Measurements from ENCODE around the gene LRMDA.

The LRMDA gene

DNA sequence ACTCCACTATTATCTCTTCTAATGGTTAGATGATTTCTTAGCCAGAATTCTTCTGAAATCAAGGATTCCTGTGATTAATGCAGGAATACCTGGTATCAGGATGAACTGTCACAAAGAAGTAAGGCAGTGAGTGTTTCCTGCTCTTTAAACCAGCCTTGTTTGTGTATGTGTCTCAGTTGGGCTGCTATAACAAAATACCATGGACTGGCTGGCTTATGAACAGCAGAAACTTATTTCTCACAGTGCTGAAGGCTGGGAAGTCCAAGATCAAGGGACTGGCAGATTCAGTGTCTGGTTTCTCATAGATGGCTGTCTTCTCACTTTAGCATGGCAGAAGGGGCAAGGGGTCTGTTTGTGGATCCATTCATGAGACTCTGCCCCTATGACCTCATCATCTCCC lies 42.7 kb downstream of the LRMDA start:
- no peak for TF ChIP-seq CTCF (conservative IDR thresholded peaks at IDR 0.05; ENCODE audit: low read depth, low read length)
- no peak overlapping the region for H3K4me3 ChIP-seq (ENCODE audit: low read depth, low read length)
- DNase-seq (ENCODE audit: low read depth), result no peak

DNA sequence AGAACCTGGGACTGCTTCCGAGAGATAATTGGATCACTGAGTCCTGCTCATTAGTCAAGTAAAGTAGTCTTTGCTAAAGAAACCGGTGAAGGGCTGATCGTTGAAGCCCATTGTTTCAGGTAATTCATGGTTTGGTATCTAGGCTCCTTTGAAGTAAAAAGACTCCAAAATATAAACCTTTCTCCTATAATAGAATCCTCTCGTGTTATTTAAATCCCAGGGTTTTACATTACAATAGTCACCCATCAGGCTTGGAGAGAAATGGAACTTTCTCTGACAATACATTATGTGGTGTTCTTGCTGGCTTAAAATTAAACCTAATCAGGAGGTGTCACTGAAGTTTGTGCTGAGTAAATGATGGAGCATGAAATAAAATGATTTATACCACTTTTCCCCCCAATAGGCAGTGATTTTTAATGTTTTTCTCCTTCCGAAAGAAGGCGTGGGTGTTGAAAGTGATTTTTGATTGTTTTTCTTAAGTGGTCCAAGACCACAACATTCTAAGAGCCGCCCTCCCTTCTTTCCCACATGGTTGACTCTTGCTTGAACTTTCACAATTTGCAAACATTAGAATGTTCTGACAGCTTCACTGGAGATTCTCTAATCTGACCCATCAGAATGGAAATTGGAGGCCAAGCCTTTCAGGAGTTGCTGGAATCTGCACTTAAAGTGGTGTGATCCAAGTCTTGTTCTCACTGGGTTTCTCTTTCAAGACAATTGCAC lies 44.2 kb downstream of the LRMDA start:
- no peak overlapping the region for H3K4me3 ChIP-seq (ENCODE audit: low read depth, low read length)
- peak; percentile 68 for DNase-seq (ENCODE audit: low read depth)
- no peak for TF ChIP-seq CTCF (conservative IDR thresholded peaks at IDR 0.05; ENCODE audit: low read depth, low read length)

- DNase-seq (ENCODE audit: low read depth), result no peak
- no peak for TF ChIP-seq CTCF (conservative IDR thresholded peaks at IDR 0.05; ENCODE audit: low read depth, low read length)
- H3K4me3 ChIP-seq (ENCODE audit: low read depth, low read length), result no peak overlapping the region
Observed at GRCh38 chr10:75476569-75476968, 45.1 kb downstream of the LRMDA start.

DNA sequence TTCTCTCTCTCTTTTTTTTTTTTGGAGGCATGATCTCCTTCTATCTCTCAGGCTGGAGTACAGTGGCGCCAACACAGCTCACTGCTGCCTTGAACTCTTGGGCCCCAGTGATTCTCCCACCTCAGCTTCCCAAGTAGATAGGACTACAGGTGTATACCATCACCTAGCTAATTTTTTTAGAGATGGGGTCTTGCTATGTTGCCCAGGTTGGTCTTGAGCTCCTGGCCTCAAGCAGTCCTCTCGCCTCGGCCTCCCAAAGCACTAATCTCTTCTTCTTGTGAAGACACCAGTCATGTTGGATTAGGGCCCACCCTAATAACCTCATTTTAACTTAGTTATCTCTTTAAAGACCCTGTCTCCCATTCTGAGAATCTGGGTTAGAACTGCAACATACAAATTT lies 45.6 kb downstream of the LRMDA start:
- no peak for TF ChIP-seq CTCF (conservative IDR thresholded peaks at IDR 0.05; ENCODE audit: low read depth, low read length)
- H3K4me3 ChIP-seq (ENCODE audit: low read depth, low read length), result no peak overlapping the region
- DNase-seq (ENCODE audit: low read depth), result no peak

GRCh38 chr10:75477680-75478079 lies 46.3 kb downstream of the LRMDA start:
- no peak overlapping the region for H3K4me3 ChIP-seq (ENCODE audit: low read depth, low read length)
- no peak for DNase-seq (ENCODE audit: low read depth)
- no peak for TF ChIP-seq CTCF (conservative IDR thresholded peaks at IDR 0.05; ENCODE audit: low read depth, low read length)

- no peak overlapping the region for H3K4me3 ChIP-seq (ENCODE audit: low read depth, low read length)
- no peak for TF ChIP-seq CTCF (conservative IDR thresholded peaks at IDR 0.05; ENCODE audit: low read depth, low read length)
- DNase-seq (ENCODE audit: low read depth), result no peak
Observed at GRCh38 chr10:75480374-75480773, 49.0 kb downstream of the LRMDA start.

DNA sequence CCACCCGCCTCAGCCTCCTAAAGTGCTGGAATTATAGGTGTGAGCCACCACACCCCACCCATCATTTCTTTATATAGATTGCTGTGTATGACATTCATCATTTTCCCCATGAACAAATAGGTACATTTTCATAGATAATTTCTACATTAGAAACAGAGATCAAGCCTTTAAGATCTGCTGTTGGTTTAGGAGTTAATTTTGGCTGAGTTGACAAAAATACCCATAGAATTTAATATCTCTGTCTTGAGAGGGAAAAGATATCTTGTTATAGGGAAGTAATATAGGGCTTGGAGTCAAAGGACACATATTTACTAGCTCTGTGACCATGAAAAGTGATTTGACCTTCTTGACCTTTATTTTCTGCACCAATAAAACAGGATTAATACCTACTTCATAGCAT lies 51.8 kb downstream of the LRMDA start:
- TF ChIP-seq CTCF (conservative IDR thresholded peaks at IDR 0.05; ENCODE audit: low read depth, low read length), result no peak
- no peak for DNase-seq (ENCODE audit: low read depth)
- H3K4me3 ChIP-seq (ENCODE audit: low read depth, low read length), result no peak overlapping the region
